ENCODE results near the gene ALX3. TPM values are rescaled to one million over a fixed set of nuclear protein-coding genes. Genes with fewer than 3 reads are reported as not detected.
"Not testable (repeated sequence)": the region's sequence is repeated elsewhere in the genome, so short reads cannot be mapped to it uniquely, and the experiment has no call there.

The ALX3 gene
- total RNA-seq, 1 experiment from 2014 or later, result not detected

GRCh38 chr1:110047463-110047862 lies 23.0 kb downstream of the ALX3 start:
- DNase-seq (ENCODE audit: low read depth), result no peak

DNA sequence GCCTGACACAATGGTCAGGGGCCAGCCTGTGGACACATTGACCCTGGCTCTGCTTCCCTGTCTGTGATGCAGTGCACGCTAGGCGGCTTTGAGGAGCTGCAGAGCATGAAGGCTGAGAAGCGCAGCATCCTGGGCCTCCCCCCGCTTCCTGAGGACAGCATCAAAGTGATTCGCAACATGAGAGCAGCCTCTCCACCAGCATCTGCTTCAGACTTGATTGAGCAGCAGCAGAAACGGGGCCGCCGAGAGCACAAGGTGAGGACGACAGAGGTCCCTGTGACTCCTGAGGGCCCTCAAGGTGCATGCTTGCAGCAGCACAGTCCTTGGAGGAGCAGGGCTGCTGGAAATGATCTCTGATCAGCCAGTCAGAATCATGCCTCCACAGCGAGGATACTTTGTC lies 27.5 kb downstream of the ALX3 start:
- DNase-seq (ENCODE audit: low read depth), result no peak

GRCh38 chr1:110040548-110040947 lies 29.9 kb downstream of the ALX3 start:
- no peak for DNase-seq (ENCODE audit: low read depth)

GRCh38 chr1:110039641-110040040 lies 30.8 kb downstream of the ALX3 start:
- DNase-seq (ENCODE audit: low read depth), result no peak

GRCh38 chr1:110038271-110038670 lies 32.2 kb downstream of the ALX3 start:
- no peak for DNase-seq (ENCODE audit: low read depth)

GRCh38 chr1:110035236-110035752 lies 35.2 kb downstream of the ALX3 start:
- DNase-seq (ENCODE audit: low read depth), result peak; percentile 39

- DNase-seq (ENCODE audit: low read depth), result peak; percentile 96
Measured at GRCh38 chr1:110034451-110035235, 35.8 kb downstream of the ALX3 start, which contains the start of gene STRIP1. Gene STRIP1, plus strand, starts transcription at chr1:110034624. Its CDS starts 14 bp downstream, at chr1:110034638.

- no peak for DNase-seq (ENCODE audit: low read depth)
Measured at GRCh38 chr1:110034040-110034450, 36.4 kb downstream of the ALX3 start.

DNA sequence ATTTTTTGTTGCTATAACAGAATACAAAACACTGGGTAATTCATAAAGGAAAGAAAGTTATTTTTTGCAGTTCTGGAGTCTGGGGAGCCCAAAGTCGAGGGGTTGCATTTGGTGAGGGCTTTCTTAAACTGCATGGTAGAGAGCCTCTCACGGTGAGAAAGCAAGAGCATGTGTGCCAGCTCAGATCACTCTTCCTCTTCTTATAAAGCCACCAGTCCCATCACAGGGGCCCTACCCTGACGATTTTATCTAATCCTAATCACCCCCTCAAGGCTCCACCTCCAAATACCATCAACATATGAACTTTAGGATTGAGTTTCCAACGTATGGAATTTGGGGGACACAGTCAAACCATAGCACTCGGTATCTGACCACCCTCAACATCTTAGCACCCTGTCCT lies 37.1 kb downstream of the ALX3 start:
- no peak for DNase-seq (ENCODE audit: low read depth)

GRCh38 chr1:110032327-110032726 lies 38.1 kb downstream of the ALX3 start:
- no peak for DNase-seq (ENCODE audit: low read depth)

DNA sequence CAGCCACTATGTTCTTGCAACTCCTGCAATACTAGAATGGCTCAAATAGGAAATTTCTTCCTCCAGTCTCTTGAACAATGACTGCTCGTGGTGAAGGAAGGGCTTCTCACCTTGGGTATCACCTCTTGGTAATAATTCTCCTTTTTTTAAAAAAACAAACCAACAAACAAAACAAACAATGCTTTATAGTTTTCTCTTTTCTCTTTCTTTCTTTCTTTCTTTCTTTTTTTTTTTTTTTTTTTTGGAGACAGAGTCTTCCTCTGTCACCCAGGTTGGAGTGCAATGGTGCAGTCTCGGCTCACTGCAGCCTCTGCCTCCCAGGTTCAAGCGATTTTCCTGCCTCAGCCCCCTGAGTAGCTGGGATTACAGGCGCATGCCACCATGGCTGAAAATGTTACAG lies 39.8 kb downstream of the ALX3 start:
- DNase-seq (ENCODE audit: low read depth), result not testable (repeated sequence)

DNA sequence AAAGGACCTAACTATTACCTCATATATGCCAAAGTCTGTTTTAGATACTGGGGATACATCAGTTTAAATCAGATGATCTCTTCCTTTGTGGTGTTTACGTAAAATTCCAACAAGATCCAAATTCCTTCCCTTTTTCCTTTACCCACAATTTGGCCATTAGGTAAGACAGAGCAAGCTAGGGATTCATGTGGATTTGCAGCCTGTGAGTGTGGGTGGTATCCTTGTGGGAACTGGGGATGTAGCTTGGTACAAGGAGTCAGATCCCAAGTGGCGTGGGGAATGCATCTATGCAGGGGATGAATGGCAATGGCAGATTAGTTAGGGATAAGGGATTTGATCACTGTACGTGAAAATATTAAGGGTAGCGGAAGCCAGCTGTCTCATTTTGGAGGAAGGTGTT lies 45.9 kb downstream of the ALX3 start:
- no peak for DNase-seq (ENCODE audit: low read depth)

DNA sequence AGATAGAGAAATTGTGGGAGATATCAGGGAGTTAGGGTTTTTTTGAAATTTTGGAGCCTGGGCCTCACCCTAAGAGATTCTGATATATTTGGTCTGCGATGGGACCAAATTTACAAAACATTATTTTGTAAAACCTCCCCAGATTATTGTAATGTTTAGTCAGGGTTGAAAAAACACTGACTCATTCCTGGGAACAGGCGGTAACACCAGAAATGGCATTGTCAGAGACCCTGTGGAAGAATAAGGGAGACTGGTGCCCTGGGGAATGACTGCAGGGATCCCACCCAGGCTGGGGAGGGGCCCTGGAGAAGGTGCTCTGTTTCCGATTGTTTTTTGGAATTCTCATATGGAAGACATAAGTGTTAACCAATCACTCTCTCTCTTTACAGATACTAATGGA lies 49.2 kb downstream of the ALX3 start:
- peak; percentile 37 for DNase-seq (ENCODE audit: low read depth)

- DNase-seq (ENCODE audit: low read depth), result no peak
Measured at GRCh38 chr1:110019770-110020169, 50.7 kb downstream of the ALX3 start.

GRCh38 chr1:110018396-110018795 lies 52.1 kb downstream of the ALX3 start:
- no peak for DNase-seq (ENCODE audit: low read depth)

GRCh38 chr1:110017792-110018191 lies 52.7 kb downstream of the ALX3 start:
- DNase-seq (ENCODE audit: low read depth), result no peak

DNA sequence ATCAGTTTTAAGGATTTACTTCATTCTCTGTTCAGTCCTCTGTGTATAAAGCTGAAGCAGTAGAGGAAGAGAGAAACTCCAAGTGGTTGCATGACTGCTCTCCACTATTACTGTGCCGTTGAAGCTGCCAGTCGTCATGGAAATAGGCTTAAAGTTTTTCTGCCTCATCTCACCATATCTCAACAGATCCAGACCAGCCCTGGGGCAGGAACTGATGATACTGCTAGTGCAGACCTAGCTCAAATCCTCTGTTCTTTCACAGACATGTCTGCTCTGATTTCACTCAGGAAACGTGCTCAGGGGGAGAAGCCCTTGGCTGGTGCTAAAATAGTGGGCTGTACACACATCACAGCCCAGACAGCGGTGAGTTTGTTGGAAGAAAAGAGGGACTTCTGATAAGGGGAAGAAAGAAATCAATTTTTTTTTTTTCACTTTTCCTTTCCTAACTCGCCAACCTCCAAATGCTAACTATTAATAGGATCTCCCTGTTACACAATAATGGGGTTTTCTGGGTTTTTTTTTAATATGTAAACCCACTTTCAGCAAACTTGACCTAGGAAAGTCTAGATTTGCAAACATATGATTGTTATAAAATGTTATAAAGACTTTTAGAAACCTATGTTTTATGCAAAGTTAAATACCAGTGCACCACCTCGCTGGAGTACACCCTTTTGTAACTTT lies 58.2 kb downstream of the ALX3 start:
- no peak for DNase-seq (ENCODE audit: low read depth)

- DNase-seq (ENCODE audit: low read depth), result peak; percentile 43
Measured at GRCh38 chr1:110011527-110012041, 58.9 kb downstream of the ALX3 start.

Measured in LHCN-M2 (cell line).